Upper lobe of right lung (tissue), 1 donor: ENCODE results near the gene UBR7. TPM values are rescaled to one million over a fixed set of nuclear protein-coding genes. Genes with fewer than 3 reads are reported as not detected.
"Not testable (repeated sequence)": the region's sequence is repeated elsewhere in the genome, so short reads cannot be mapped to it uniquely, and the experiment has no call there.

Source experiments
- ATAC-seq: fragments of 200-7000 bp; cut with Tn5 transposase; one replicate; pipeline ENCODE4 v1.9.1; 2020; ENCODE audit warnings: mild to moderate bottlenecking, moderate library complexity
- DNase-seq: peaks from one replicate; pipeline ENCODE4 v3.0.0-alpha.2; 2020
- H3K27ac ChIP-seq: fragments of 200-600 bp; one replicate; pipeline ENCODE4 v1.8.0; 2022
- H3K27me3 ChIP-seq: fragments of 200-600 bp; one replicate; pipeline ENCODE4 v1.8.0; 2022; ENCODE audit warnings: mild to moderate bottlenecking
- H3K36me3 ChIP-seq: fragments of 200-600 bp; one replicate; pipeline ENCODE4 v1.8.0; 2022
- H3K4me1 ChIP-seq: fragments of 200-600 bp; one replicate; pipeline ENCODE4 v1.8.0; 2022
- H3K4me3 ChIP-seq: fragments of 200-600 bp; one replicate; pipeline ENCODE4 v1.8.0; 2022; ENCODE audit warnings: mild to moderate bottlenecking
- H3K9me3 ChIP-seq: fragments of 200-600 bp; one replicate; pipeline ENCODE4 v1.8.0; 2022
- intact Hi-C: fragments of 100-400 bp; cut with DNase I; formaldehyde crosslinking; loops from one replicate; pipeline ENCODE4 v1.11.0; 2022
- long read RNA-seq: library from polyadenylated mRNA; unstranded; transcript quantifications from one replicate; pipeline ENCODE4 v2.0.0, GENCODE V29; 2021
- total RNA-seq: library from RNA; stranded (reverse); fragmentation: NEBNext Ultra II Directional; extraction: Animal tissue kit (Norgen Biotek cat#: 25700); gene quantifications from one replicate; pipeline ENCODE4 v1.2.1, GENCODE V29; 2021
- TF ChIP-seq, protein P1 (sequence below): fragments of 200-600 bp; IDR thresholded peaks from one replicate; pipeline ENCODE4 v1.8.0; 2022; ENCODE audit warnings: antibody characterized with exemption
- donor health status: DM: no; HTN: yes; CAD: no; lungs with severe emphysema.

Gene UBR7, protein sequence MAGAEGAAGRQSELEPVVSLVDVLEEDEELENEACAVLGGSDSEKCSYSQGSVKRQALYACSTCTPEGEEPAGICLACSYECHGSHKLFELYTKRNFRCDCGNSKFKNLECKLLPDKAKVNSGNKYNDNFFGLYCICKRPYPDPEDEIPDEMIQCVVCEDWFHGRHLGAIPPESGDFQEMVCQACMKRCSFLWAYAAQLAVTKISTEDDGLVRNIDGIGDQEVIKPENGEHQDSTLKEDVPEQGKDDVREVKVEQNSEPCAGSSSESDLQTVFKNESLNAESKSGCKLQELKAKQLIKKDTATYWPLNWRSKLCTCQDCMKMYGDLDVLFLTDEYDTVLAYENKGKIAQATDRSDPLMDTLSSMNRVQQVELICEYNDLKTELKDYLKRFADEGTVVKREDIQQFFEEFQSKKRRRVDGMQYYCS
- 13.8 TPM for total RNA-seq
- long read RNA-seq, transcript UBR7-201 (11 exons, 3,694 nt), result major isoform, 13 of 23 reads
- long read RNA-seq, partial matches to known transcripts, result 0 of 23 reads
- long read RNA-seq, other reads (novel, unspliced or antisense), result 9 of 23 reads

GRCh38 chr14:93206793-93207467, at the start of gene UBR7, which contains the start of gene GON7:
Gene UBR7, plus strand, starts transcription at chr14:93207256. Its CDS starts 36 bp downstream, at chr14:93207292.
Gene GON7, minus strand, starts transcription at chr14:93207065. Its CDS starts 28 bp downstream, at chr14:93207037.
- intact Hi-C loops, result no loop called here

GRCh38 chr14:93158349-93158748, 48.7 kb upstream of the UBR7 start:
- H3K27ac ChIP-seq, H3K4me3 ChIP-seq, H3K4me1 ChIP-seq, H3K36me3 ChIP-seq, H3K27me3 ChIP-seq, ATAC-seq, H3K9me3 ChIP-seq, intact Hi-C loops, DNase-seq: not testable (repeated sequence)

More at GRCh38 chr14:93206793-93207467, at the start of gene UBR7, which contains the start of gene GON7:
- peak; percentile 99 for ATAC-seq
- Histone ChIP-seq H3K27me3 (no peaks in the 10 kb centered on the region), H3K36me3 (peaks cover 11% of the 10 kb centered on the region), H3K27ac (peak within 1 kb of the TSS; percentile 90), H3K9me3 (no peaks in the 10 kb centered on the region), H3K4me1 (peaks cover 25% of the 10 kb centered on the region), H3K4me3 (peak within 1 kb of the TSS; percentile 80)
- TF ChIP-seq, protein P1, sequence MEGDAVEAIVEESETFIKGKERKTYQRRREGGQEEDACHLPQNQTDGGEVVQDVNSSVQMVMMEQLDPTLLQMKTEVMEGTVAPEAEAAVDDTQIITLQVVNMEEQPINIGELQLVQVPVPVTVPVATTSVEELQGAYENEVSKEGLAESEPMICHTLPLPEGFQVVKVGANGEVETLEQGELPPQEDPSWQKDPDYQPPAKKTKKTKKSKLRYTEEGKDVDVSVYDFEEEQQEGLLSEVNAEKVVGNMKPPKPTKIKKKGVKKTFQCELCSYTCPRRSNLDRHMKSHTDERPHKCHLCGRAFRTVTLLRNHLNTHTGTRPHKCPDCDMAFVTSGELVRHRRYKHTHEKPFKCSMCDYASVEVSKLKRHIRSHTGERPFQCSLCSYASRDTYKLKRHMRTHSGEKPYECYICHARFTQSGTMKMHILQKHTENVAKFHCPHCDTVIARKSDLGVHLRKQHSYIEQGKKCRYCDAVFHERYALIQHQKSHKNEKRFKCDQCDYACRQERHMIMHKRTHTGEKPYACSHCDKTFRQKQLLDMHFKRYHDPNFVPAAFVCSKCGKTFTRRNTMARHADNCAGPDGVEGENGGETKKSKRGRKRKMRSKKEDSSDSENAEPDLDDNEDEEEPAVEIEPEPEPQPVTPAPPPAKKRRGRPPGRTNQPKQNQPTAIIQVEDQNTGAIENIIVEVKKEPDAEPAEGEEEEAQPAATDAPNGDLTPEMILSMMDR, result peak; percentile 36
- peak; percentile 96 for DNase-seq

GRCh38 chr14:93159625-93160352, 47.3 kb upstream of the UBR7 start:
- H3K36me3 ChIP-seq, H3K4me1 ChIP-seq, intact Hi-C loops, H3K27ac ChIP-seq, ATAC-seq, H3K9me3 ChIP-seq, H3K4me3 ChIP-seq, DNase-seq, H3K27me3 ChIP-seq: not testable (repeated sequence)

GRCh38 chr14:93160353-93160801, 46.7 kb upstream of the UBR7 start:
- TF ChIP-seq, protein P1, result peak; percentile 15
- DNase-seq (no peak), ATAC-seq (peak; percentile 48)
- Histone ChIP-seq H3K4me1 (no peaks in the 10 kb centered on the region), H3K36me3 (no peaks in the 10 kb centered on the region), H3K27ac (no peak overlapping the region), H3K9me3 (no peaks in the 10 kb centered on the region), H3K27me3 (no peaks in the 10 kb centered on the region), H3K4me3 (no peak overlapping the region)
- intact Hi-C loops, result no loop called here

GRCh38 chr14:93161411-93161940, 45.6 kb upstream of the UBR7 start:
- Histone ChIP-seq H3K4me1 (no peaks in the 10 kb centered on the region), H3K36me3 (no peaks in the 10 kb centered on the region), H3K27me3 (no peaks in the 10 kb centered on the region), H3K4me3 (no peak overlapping the region), H3K27ac (no peak overlapping the region), H3K9me3 (no peaks in the 10 kb centered on the region)
- DNase-seq (peak; percentile 26), ATAC-seq (no peak)
- TF ChIP-seq, protein P1, result no peak
- intact Hi-C loops, result no loop called here

DNA sequence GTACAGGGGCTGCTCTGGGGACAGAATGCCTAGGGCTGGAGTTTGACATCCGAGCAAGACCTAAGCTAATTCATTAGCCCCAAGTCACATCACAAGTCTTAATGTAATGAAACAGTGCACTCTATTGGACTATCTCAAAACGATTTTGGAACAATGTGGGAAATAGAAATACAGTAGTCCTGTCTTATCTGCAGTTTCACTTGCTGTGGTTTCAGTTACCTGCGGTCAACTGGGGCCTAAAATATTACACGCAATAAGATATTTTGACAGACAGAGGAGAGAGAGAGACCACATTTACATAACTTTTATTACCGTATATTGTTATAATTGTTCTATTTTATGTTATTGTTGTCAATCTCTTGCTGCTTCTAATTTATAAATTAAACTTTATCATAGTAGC, 43.5 kb upstream of the UBR7 start:
- intact Hi-C loops, result no loop called here
- no peak overlapping the region for H3K4me3 ChIP-seq
- H3K4me1 ChIP-seq, result no peaks in the 10 kb centered on the region
- no peaks in the 10 kb centered on the region for H3K27me3 ChIP-seq
- H3K27ac ChIP-seq, result no peak overlapping the region
- no peaks in the 10 kb centered on the region for H3K9me3 ChIP-seq
- H3K36me3 ChIP-seq, result no peaks in the 10 kb centered on the region
- DNase-seq (no peak), ATAC-seq (no peak)
- TF ChIP-seq, protein P1, result no peak

DNA sequence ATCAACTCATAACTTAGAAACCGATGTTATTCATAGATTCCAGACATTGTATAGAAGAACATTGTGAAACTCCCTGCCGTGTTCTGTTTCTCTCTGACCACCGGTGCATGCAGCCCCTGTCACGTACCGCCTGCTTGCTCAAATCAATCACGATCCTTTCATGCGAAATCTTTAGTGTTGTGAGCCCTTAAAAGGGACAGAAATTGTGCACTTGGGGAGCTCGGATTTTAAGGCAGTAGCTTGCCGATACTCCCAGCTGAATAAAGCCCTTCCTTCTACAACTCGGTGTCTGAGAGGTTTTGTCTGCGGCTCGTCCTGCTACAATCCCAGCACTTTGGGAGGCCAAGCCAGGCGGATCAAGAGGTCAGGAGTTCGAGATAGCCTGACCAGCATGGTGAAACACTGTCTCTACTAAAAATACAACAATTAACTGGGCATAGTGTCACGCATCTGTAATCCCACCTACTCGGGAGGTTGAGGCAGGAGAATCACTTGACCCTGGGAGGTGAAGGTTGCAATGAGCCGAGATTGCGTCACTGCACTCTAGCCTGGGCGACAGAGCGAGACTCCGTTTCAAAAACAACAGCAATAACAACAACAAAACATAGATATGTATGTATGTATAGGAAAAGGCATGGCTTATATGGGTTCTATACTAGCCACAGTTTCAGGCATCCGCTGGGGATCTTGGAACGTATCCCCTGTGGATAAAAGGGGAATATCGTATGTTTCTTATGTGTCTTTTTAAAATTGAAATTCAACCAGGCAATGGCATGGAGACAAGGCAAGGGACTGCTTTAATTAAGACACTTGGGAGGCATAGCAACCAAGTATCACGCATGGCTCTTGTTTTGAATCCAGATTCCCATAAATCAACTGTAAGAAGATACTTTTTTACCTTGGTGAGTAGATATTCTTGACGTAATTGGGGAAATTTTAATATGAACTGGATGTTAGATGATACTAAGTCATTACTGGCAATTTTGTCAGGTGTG, 41.5 kb upstream of the UBR7 start:
- ATAC-seq, H3K4me1 ChIP-seq, intact Hi-C loops, H3K27me3 ChIP-seq, H3K9me3 ChIP-seq, H3K27ac ChIP-seq, H3K4me3 ChIP-seq, H3K36me3 ChIP-seq: not testable (repeated sequence)
- peak; percentile 27 for DNase-seq

GRCh38 chr14:93168610-93169009, 38.4 kb upstream of the UBR7 start:
- H3K9me3 ChIP-seq, intact Hi-C loops, H3K27me3 ChIP-seq, H3K27ac ChIP-seq, H3K36me3 ChIP-seq, H3K4me1 ChIP-seq, DNase-seq, ATAC-seq, H3K4me3 ChIP-seq: not testable (repeated sequence)
